ENCODE results near the gene KRT17.
"Not testable (repeated sequence)": the region's sequence is repeated elsewhere in the genome, so short reads cannot be mapped to it uniquely, and the experiment has no call there.

Gene KRT17

DNA sequence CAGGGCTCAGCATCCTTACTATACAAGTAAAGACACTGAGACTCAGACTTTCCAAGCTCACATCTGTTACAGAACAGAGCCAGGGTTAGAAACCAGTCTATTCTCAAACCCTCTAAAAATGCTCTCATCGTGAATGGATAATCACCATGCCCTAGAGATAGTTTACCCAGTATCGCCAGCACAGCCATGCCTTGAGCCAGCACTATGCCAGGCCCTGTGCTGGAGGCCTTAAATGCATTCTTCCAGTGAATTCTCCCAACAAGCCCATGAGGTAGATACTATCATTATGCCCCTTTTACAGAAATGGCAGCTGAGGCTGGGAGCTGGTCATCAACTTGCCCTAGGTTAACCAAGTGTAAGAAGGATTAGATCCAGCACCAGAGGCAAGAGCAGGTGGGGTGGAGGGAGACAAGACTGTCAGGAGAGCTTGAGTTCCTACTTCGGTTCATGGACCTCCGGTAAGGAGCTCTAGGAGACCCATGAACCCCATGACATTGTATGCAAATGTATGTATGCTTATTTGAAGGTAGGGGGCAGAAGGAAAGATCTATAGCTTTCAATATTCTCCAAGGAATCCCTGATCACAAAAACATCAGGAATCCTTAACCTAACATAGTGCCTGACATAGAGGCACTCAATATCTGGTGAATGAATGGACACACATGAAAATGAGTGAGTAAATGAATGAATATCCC lies 42.9 kb downstream of the KRT17 start:
- Histone ChIP-seq H3K27ac (ENCODE audit: low read depth, low read length) (no peak overlapping the region), H3K9ac (ENCODE audit: low read depth in 1 of 2, low read length in 2 of 2) (no peak overlapping the region), H3K4me3 (ENCODE audit: low read depth in 1 of 2, low read length in 2 of 2) (no peak overlapping the region), H3K36me3 (ENCODE audit: control insufficient read depth in 1 of 2, insufficient read depth in 2 of 2, low read length in 2 of 2) (no peaks in the 10 kb centered on the region), H3K9me3 (ENCODE audit: control insufficient read depth in 1 of 2, low read length in 2 of 2) (no peaks in the 10 kb centered on the region), H3K4me1 (ENCODE audit: control insufficient read depth in 1 of 2, insufficient read depth in 2 of 2, low read length in 2 of 2) (peaks cover 18 to 36% of the 10 kb centered on the region in 2 donors), H3K27me3 (ENCODE audit: control insufficient read depth in 1 of 2, insufficient read depth in 2 of 2, low read length in 2 of 2) (no peaks in the 10 kb centered on the region)

DNA sequence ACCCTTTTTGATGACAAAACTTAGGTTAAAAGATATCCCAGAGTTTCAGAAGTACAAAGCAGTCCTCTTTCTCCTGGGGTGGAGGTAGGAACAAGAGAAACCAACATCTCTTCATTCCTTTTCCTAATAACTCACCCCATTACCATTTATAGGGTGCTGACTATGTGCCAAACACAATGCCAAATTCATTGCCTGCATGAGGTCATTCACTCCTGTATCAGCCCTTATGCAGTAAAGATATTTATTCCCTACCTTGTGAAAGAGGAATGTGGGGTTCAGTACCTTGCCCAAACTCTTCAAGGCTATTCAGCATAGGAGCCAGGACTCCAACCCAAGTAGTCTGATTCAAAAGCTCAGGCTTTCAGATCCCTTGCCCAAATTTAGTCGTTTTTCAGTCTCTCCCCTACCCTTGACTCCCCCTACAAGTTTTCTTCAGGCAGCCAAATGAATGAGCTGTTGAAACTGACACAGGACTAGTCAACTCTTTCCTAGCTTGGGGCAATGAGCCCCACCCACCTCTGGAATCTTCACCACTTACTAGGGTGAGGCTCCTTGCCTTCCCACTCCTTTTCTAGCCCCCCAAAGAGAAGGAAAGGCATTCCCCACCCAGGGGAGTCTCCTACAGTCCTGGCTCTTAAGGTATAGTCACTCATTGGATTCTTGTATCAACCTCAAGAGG lies 43.5 kb downstream of the KRT17 start:
- Histone ChIP-seq H3K9me3 (ENCODE audit: control insufficient read depth in 1 of 2, low read length in 2 of 2) (no peaks in the 10 kb centered on the region), H3K27ac (ENCODE audit: low read depth, low read length) (no peak overlapping the region), H3K4me3 (ENCODE audit: low read depth in 1 of 2, low read length in 2 of 2) (no peak overlapping the region), H3K27me3 (ENCODE audit: control insufficient read depth in 1 of 2, insufficient read depth in 2 of 2, low read length in 2 of 2) (no peaks in the 10 kb centered on the region), H3K4me1 (ENCODE audit: control insufficient read depth in 1 of 2, insufficient read depth in 2 of 2, low read length in 2 of 2) (peaks cover 19 to 36% of the 10 kb centered on the region in 2 donors), H3K36me3 (ENCODE audit: control insufficient read depth in 1 of 2, insufficient read depth in 2 of 2, low read length in 2 of 2) (no peaks in the 10 kb centered on the region), H3K9ac (ENCODE audit: low read depth in 1 of 2, low read length in 2 of 2) (no peak overlapping the region)

DNA sequence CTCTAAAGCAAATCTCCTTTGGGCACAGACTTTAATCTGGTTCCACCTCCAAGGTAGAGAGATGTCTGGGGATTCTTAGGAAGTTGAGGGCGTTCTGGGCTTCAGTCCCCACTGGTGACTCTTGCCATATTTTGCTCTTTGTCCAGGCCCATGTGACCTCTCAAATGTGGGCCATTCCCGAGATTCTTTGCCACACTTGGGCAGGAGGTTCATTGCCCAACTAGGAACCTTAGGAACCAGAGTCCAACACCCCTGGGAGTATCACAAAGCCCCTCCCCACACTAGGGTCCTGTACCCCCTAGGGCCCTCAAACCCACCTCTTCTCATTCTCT lies 44.2 kb downstream of the KRT17 start:
- H3K27me3 ChIP-seq (ENCODE audit: control insufficient read depth in 1 of 2, insufficient read depth in 2 of 2, low read length in 2 of 2): peaks cover 0 to 3% of the 10 kb centered on the region in 2 donors
- H3K9me3 ChIP-seq (ENCODE audit: control insufficient read depth in 1 of 2, low read length in 2 of 2): no peaks in the 10 kb centered on the region
- H3K36me3 ChIP-seq (ENCODE audit: control insufficient read depth in 1 of 2, insufficient read depth in 2 of 2, low read length in 2 of 2): no peaks in the 10 kb centered on the region
- no peak overlapping the region for H3K4me3 ChIP-seq (ENCODE audit: low read depth in 1 of 2, low read length in 2 of 2)
- H3K9ac ChIP-seq (ENCODE audit: low read depth in 1 of 2, low read length in 2 of 2): no peak overlapping the region
- no peak overlapping the region for H3K27ac ChIP-seq (ENCODE audit: low read depth, low read length)
- peaks cover 19 to 36% of the 10 kb centered on the region in 2 donors for H3K4me1 ChIP-seq (ENCODE audit: control insufficient read depth in 1 of 2, insufficient read depth in 2 of 2, low read length in 2 of 2)

DNA sequence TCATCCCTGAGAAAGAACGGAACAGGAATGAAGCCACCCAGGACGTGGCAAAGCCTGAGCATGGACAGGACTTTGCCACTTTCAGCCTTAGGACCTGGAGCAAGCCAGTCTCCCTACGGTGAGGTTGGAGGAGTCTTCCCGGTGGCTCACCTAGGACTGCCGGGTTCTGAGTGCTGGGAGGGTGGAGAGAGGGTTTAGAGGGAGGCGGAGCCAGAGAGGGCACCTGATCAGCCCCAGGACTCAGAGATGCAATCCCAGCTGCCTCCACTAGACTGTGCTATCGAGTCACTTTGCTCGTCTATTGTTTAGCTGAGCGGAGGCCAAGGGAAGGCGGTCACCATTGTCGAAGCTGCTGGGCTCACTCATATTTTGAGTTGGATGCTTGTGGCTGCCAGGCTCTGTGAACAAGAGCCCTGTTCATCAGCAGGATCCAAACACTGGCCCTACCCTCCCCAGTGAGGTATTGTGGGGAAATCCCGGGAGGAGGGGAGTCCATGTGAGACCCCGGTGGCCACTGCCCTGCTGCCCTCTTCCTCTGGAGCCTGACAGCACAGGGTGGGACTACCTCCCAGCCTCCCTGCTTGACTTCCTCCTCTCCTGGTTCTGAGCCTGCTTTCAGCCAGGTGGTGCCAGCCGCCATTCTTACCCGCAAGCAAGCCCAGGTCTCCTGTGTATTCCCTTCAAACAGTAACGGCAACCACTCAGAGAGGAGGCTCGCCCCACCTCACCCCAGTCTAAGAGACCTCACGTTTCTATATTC lies 44.7 kb downstream of the KRT17 start:
- peak overlapping the region in 1 of 2 donors; percentile 30 for H3K4me3 ChIP-seq (ENCODE audit: low read depth in 1 of 2, low read length in 2 of 2)
- H3K4me1 ChIP-seq (ENCODE audit: control insufficient read depth in 1 of 2, insufficient read depth in 2 of 2, low read length in 2 of 2): peaks cover 19 to 32% of the 10 kb centered on the region in 2 donors
- no peaks in the 10 kb centered on the region for H3K9me3 ChIP-seq (ENCODE audit: control insufficient read depth in 1 of 2, low read length in 2 of 2)
- H3K27me3 ChIP-seq (ENCODE audit: control insufficient read depth in 1 of 2, insufficient read depth in 2 of 2, low read length in 2 of 2): peaks cover 0 to 3% of the 10 kb centered on the region in 2 donors
- H3K36me3 ChIP-seq (ENCODE audit: control insufficient read depth in 1 of 2, insufficient read depth in 2 of 2, low read length in 2 of 2): no peaks in the 10 kb centered on the region
- no peak overlapping the region for H3K27ac ChIP-seq (ENCODE audit: low read depth, low read length)
- peak overlapping the region; percentile 34 to 49 for H3K9ac ChIP-seq (ENCODE audit: low read depth in 1 of 2, low read length in 2 of 2)

DNA sequence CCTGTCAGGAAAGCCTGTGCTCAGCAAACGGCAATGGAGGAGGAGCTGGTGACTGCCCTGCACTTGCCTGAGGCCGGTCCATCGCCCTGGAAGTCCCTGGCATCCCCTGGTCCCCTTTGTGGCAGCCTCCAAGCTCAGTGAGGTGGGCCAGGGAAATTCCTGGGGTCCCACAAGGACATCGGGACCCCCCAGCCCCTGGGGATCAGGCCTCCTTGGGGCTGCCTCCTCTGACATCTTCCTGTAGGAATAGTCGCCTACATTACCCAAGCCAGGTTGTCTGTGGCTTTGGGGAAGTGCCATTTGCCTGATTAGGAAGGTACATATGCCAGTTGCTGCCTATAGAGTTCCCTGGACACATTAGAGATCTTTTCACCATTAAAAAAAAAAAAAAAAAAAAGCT lies 45.4 kb downstream of the KRT17 start:
- Histone ChIP-seq H3K27ac (ENCODE audit: low read depth, low read length) (no peak overlapping the region), H3K27me3 (ENCODE audit: control insufficient read depth in 1 of 2, insufficient read depth in 2 of 2, low read length in 2 of 2) (peaks cover 0 to 3% of the 10 kb centered on the region in 2 donors), H3K36me3 (ENCODE audit: control insufficient read depth in 1 of 2, insufficient read depth in 2 of 2, low read length in 2 of 2) (no peaks in the 10 kb centered on the region), H3K9me3 (ENCODE audit: control insufficient read depth in 1 of 2, low read length in 2 of 2) (no peaks in the 10 kb centered on the region), H3K4me1 (ENCODE audit: control insufficient read depth in 1 of 2, insufficient read depth in 2 of 2, low read length in 2 of 2) (peaks cover 19 to 26% of the 10 kb centered on the region in 2 donors), H3K4me3 (ENCODE audit: low read depth in 1 of 2, low read length in 2 of 2) (no peak overlapping the region), H3K9ac (ENCODE audit: low read depth in 1 of 2, low read length in 2 of 2) (peak overlapping the region; percentile 34 to 49)

DNA sequence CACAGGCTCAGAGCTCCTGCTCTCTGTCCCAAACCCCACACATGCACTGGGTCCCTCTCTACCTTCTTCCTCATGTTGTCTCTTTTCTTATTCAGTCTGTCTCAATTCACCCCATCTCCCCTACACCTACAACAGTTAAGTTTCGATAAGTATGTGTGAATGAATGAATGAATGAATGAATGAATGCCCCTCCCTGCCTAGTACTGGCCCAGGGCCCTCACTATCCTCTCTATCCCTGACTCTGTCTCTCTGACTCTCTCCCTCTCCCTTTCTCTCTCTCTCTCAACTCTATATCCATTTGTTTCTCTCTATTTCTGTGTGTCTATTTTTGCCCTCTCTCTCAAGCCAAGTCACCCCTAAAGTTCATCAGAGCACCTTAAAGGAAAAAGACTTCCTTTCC lies 45.8 kb downstream of the KRT17 start:
- Histone ChIP-seq H3K4me1 (ENCODE audit: control insufficient read depth in 1 of 2, insufficient read depth in 2 of 2, low read length in 2 of 2) (peaks cover 19 to 24% of the 10 kb centered on the region in 2 donors), H3K36me3 (ENCODE audit: control insufficient read depth in 1 of 2, insufficient read depth in 2 of 2, low read length in 2 of 2) (no peaks in the 10 kb centered on the region), H3K27ac (ENCODE audit: low read depth, low read length) (no peak overlapping the region), H3K27me3 (ENCODE audit: control insufficient read depth in 1 of 2, insufficient read depth in 2 of 2, low read length in 2 of 2) (peaks cover 0 to 3% of the 10 kb centered on the region in 2 donors), H3K4me3 (ENCODE audit: low read depth in 1 of 2, low read length in 2 of 2) (no peak overlapping the region), H3K9me3 (ENCODE audit: control insufficient read depth in 1 of 2, low read length in 2 of 2) (no peaks in the 10 kb centered on the region), H3K9ac (ENCODE audit: low read depth in 1 of 2, low read length in 2 of 2) (peak overlapping the region in 1 of 2 donors; percentile 49)

DNA sequence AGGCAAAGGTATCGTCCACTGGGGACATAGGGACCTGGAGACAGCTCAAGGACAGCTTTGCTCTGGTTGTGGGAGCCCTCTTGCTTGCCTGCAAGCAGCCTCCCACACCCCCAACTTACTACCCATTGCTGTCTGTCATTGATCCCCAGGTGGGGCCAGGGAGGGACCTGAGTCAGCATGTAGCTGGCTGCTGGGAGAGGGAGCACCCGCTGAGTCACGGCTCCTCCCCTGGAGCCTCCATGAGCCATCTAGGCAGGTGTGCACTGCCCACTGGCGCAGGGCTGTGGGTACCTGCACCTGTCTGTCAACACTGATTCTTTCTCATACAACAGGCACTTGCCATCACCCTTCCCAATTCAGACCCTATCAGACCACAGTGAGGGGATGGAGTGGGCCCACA lies 47.6 kb downstream of the KRT17 start:
- H3K9ac ChIP-seq (ENCODE audit: low read depth in 1 of 2, low read length in 2 of 2); H3K4me3 ChIP-seq (ENCODE audit: low read depth in 1 of 2, low read length in 2 of 2); H3K9me3 ChIP-seq (ENCODE audit: control insufficient read depth in 1 of 2, low read length in 2 of 2); H3K36me3 ChIP-seq (ENCODE audit: control insufficient read depth in 1 of 2, insufficient read depth in 2 of 2, low read length in 2 of 2); H3K27me3 ChIP-seq (ENCODE audit: control insufficient read depth in 1 of 2, insufficient read depth in 2 of 2, low read length in 2 of 2); H3K27ac ChIP-seq (ENCODE audit: low read depth, low read length): not testable (repeated sequence)
- peaks cover 12 to 19% of the 10 kb centered on the region in 2 donors for H3K4me1 ChIP-seq (ENCODE audit: control insufficient read depth in 1 of 2, insufficient read depth in 2 of 2, low read length in 2 of 2)

DNA sequence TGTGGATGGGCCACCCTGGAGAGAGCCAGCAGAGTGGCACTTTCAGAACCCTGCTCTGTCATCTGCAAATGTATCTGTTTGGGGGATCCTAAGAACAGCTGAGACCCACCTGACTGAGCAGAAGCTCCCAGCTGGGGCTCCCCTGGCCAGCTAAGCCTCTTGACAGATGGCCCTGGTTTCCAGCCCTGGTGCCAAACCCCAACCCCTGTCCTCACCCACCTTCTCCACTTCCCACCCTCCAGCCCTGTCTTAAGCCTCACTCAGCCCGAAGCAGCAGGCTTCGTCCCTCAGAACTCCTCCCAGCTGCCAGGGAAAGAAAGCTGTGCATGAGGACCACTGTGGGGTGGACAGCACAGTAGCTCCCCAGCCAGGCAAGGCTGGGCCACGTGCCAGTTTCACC lies 49.0 kb downstream of the KRT17 start:
- Histone ChIP-seq H3K27me3 (ENCODE audit: control insufficient read depth in 1 of 2, insufficient read depth in 2 of 2, low read length in 2 of 2) (peaks cover 0 to 3% of the 10 kb centered on the region in 2 donors), H3K9ac (ENCODE audit: low read depth in 1 of 2, low read length in 2 of 2) (no peak overlapping the region), H3K4me1 (ENCODE audit: control insufficient read depth in 1 of 2, insufficient read depth in 2 of 2, low read length in 2 of 2) (peaks cover 12 to 20% of the 10 kb centered on the region in 2 donors), H3K36me3 (ENCODE audit: control insufficient read depth in 1 of 2, insufficient read depth in 2 of 2, low read length in 2 of 2) (no peaks in the 10 kb centered on the region), H3K4me3 (ENCODE audit: low read depth in 1 of 2, low read length in 2 of 2) (no peak overlapping the region), H3K27ac (ENCODE audit: low read depth, low read length) (no peak overlapping the region), H3K9me3 (ENCODE audit: control insufficient read depth in 1 of 2, low read length in 2 of 2) (no peaks in the 10 kb centered on the region)

DNA sequence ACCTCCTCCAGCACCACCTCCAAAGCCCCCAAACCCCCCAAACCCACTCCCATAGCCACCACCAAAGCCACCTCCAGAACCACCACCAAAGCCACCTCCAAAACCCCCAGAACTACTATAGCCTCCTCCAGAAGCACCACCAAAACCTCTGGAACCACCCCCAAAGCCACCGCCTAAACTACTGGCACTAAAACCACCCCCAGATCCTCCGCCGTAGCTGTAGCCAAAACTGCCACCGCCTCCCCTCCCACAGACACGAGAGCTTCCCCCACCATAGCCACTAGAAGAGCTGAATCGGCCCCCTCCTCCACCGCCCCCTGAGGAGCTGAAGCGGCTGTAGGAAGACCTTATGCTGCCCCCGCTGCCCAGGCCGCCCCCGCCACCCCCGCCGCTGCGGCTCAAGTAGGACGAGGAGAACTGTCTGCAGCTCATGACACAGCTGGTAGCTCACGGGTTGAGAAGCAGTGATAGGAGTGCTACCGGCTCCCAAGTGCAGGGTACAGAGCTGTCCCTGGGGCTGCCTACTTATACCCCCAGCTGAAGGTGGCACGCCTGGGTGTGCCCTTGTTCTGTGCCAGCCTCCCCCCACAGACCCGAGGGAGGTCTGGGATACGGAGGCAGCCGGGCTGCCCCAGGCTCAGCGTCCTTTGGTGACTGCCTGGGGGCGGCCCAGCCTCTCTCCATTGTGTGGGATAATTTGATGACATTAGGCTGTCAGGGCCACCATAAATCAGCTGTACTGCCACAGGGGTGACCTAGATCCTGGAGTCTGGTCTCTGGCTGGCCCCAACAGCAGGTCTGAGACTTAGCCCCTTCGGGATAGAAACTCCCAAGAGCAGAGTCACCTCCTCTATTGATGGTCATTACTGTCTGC lies 52.6 kb downstream of the KRT17 start, which contains the start of gene KRT9:
TSS of gene KRT9 (minus strand) at position 499 of the 874 bp plus-strand sequence. CDS start at position 432, 67 bp downstream.
- no peaks in the 10 kb centered on the region for H3K36me3 ChIP-seq (ENCODE audit: control insufficient read depth in 1 of 2, insufficient read depth in 2 of 2, low read length in 2 of 2)
- peaks cover 0 to 4% of the 10 kb centered on the region in 2 donors for H3K9me3 ChIP-seq (ENCODE audit: control insufficient read depth in 1 of 2, low read length in 2 of 2)
- no peak within 1 kb of the TSS for H3K4me3 ChIP-seq (ENCODE audit: low read depth in 1 of 2, low read length in 2 of 2)
- H3K9ac ChIP-seq (ENCODE audit: low read depth in 1 of 2, low read length in 2 of 2): no peak within 1 kb of the TSS
- H3K27me3 ChIP-seq (ENCODE audit: control insufficient read depth in 1 of 2, insufficient read depth in 2 of 2, low read length in 2 of 2): peaks cover 3 to 5% of the 10 kb centered on the region in 2 donors
- no peak within 1 kb of the TSS for H3K27ac ChIP-seq (ENCODE audit: low read depth, low read length)
- peaks cover 0 to 9% of the 10 kb centered on the region in 2 donors for H3K4me1 ChIP-seq (ENCODE audit: control insufficient read depth in 1 of 2, insufficient read depth in 2 of 2, low read length in 2 of 2)

All from duodenal mucosa (tissue), 2 donors.